Breast epithelium (tissue), 3 donors: ENCODE measurements around the gene API5.

Experiments used
- CTCF ChIP-seq, 3 donors: fragments of 450-650 bp; IDR thresholded peaks; one replicate each; pipeline ENCODE4 v1.5.1; 2016 to 2017; ENCODE audit warnings: antibody characterized with exemption in 3 of 3, mild to moderate bottlenecking in 3 of 3, moderate library complexity in 3 of 3
- POLR2A ChIP-seq: fragments of 450-650 bp; IDR thresholded peaks from one replicate; pipeline ENCODE4 v1.6.1; 2016; ENCODE audit warnings: antibody characterized with exemption, mild to moderate bottlenecking, moderate library complexity
- POLR2AphosphoS5 ChIP-seq, 3 donors: sonication (generic); formaldehyde crosslinking; IDR thresholded peaks; one replicate each; pipeline ENCODE4 v1.6.1; 2017; ENCODE audit warnings: antibody characterized with exemption in 3 of 3

GRCh38 chr11:43354311-43354710 lies 42.5 kb downstream of the API5 start:
- TF ChIP-seq CTCF (IDR thresholded peaks at IDR 0.05): no peak
- TF ChIP-seq POLR2A: no peak
- TF ChIP-seq POLR2AphosphoS5 (IDR thresholded peaks at IDR 0.05): no peak
